Transverse colon (tissue), 4 donors: ENCODE data around the gene CDPF1. TPM values are rescaled to one million over a fixed set of nuclear protein-coding genes. Genes with fewer than 3 reads are reported as not detected.

Experiments
- DNase-seq: peaks from one replicate; pipeline ENCODE4 v3.0.0-alpha.2; 2019
- H3K27ac ChIP-seq, 4 donors: fragments of 200-600 bp; sonication (generic); 2 replicates each; pipeline ENCODE4 v1.5.1; 2016 to 2018; ENCODE audit warnings: inconsistent platforms in 4 of 4
- H3K27me3 ChIP-seq: fragments of 200-600 bp; sonication (generic); 2 replicates; pipeline ENCODE4 v1.5.1; 2017; ENCODE audit warnings: inconsistent platforms
- H3K36me3 ChIP-seq, 4 donors: fragments of 200-600 bp; sonication (generic); 2 replicates each; pipeline ENCODE4 v1.5.1; 2017 to 2019; ENCODE audit warnings: inconsistent platforms in 4 of 4
- H3K4me1 ChIP-seq, 4 donors: fragments of 200-600 bp; sonication (generic); 2 replicates each; pipeline ENCODE4 v1.5.1; 2017 to 2020; ENCODE audit warnings: inconsistent platforms in 4 of 4
- H3K4me3 ChIP-seq, 4 donors: fragments of 200-600 bp; sonication (generic); 1 replicate in 1 of 4; 2 replicates in 3 of 4; pipeline versions ENCODE4 v1.5.1 to v1.6.1; 2017 to 2019; ENCODE audit warnings: inconsistent platforms in 4 of 4
- H3K9me3 ChIP-seq, 2 donors: fragments of 200-600 bp; sonication (generic); 2 replicates each; pipeline ENCODE4 v1.5.1; 2017 to 2019; ENCODE audit warnings: inconsistent platforms in 2 of 2
- CTCF ChIP-seq, 5 experiments: fragments of 200-600 bp in 3 of 5; fragments of 450-650 bp in 2 of 5; sonication (generic) in 3 of 5; IDR thresholded peaks; 1 replicate in 2 of 5; 2 replicates in 3 of 5; pipeline ENCODE4 v1.5.1; 2016 to 2017; ENCODE audit warnings: antibody characterized with exemption in 5 of 5, inconsistent platforms in 3 of 5, mild to moderate bottlenecking in 2 of 5, moderate library complexity in 1 of 5
- EP300 ChIP-seq: sonication (generic); formaldehyde crosslinking; IDR thresholded peaks from one replicate; pipeline ENCODE4 v1.6.1; 2017; ENCODE audit warnings: antibody characterized with exemption, low read depth
- POLR2A ChIP-seq: fragments of 450-650 bp; IDR thresholded peaks from one replicate; pipeline ENCODE4 v1.6.1; 2016; ENCODE audit warnings: antibody characterized with exemption, mild to moderate bottlenecking, moderate library complexity
- POLR2AphosphoS5 ChIP-seq, 3 donors: sonication (generic); formaldehyde crosslinking; IDR thresholded peaks; one replicate each; pipeline ENCODE4 v1.6.1; 2016; ENCODE audit warnings: antibody characterized with exemption in 3 of 3
- WGBS, 2 donors: methylation state at CpG; one replicate each; pipeline ENCODE4 v1.1.5; 2018; ENCODE audit warnings: low coverage in 1 of 2; 5-methylcytosine and 5-hydroxymethylcytosine counted together
- in situ Hi-C, 4 donors: fragments of 200-750 bp; cut with MboI; loops; one replicate each; pipeline versions ENCODE4 v1.15.0 to v1.15.1; 2017; ENCODE audit warnings: low sequenced_read_pairs in 3 of 4, low pct_ligation_motif_present in 1 of 4, low pct_unique_long_range_greater_than_20kb in 1 of 4
- intact Hi-C: fragments of 100-400 bp; cut with DNase I; formaldehyde crosslinking; loops from one replicate; pipeline ENCODE4 v1.15.1; 2023; ENCODE audit warnings: low total_unique reads
- total RNA-seq, 4 donors: library from RNA; depleted of rRNA; stranded (reverse); fragments of >200 nt; gene quantifications; one replicate each; pipeline ENCODE4 v1.1.0, GENCODE V29; 2016

CDPF1 gene
- total RNA-seq, 4 donors from 2014 or later = 8.2 to 11.9 (median 9.0) TPM; not detected in 1

- DNase-seq = no peak
- TF ChIP-seq POLR2A = no peak
- Histone ChIP-seq H3K4me1 (no peaks in the 10 kb centered on the region), H3K9me3 (no peaks in the 10 kb centered on the region), H3K36me3 (peaks cover 0 to 11% (median 0%) of the 10 kb centered on the region in 4 donors), H3K27ac (no peak overlapping the region), H3K27me3 (no peaks in the 10 kb centered on the region), H3K4me3 (no peak overlapping the region)
- WGBS, 2 donors = 95 to 97% methylated on average over 7 of the region's 7 CpGs
- in situ Hi-C loops = no loop called here
- intact Hi-C loops = no loop called here
Observed at GRCh38 chr22:46226577-46226976, 23.5 kb downstream of the CDPF1 start.

DNA sequence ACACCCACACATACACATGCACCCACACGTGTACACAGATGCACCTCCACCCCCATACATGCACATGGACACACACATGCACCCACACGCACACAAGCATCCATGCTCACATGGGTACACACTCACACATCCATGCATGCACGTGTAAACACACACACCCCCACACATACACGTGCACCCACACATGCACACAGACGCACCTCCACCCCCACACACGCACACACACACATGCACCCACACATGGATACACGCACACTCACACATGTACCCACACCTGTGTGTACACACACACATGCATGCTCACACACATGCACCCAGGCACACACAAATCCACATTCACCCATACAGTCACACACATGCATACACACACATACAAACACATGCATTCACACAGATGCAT, 24.5 kb downstream of the CDPF1 start:
- intact Hi-C loops = no loop called here
- TF ChIP-seq POLR2AphosphoS5 (IDR thresholded peaks at IDR 0.05) (no peak), EP300 (no peak), CTCF (IDR thresholded peaks at IDR 0.05) (no peak), POLR2A (no peak)

GRCh38 chr22:46224898-46225290, 25.2 kb downstream of the CDPF1 start:
- no peak for DNase-seq
- TF ChIP-seq CTCF (IDR thresholded peaks at IDR 0.05) = no peak
- TF ChIP-seq POLR2A = no peak
- no peak for TF ChIP-seq POLR2AphosphoS5 (IDR thresholded peaks at IDR 0.05)
- TF ChIP-seq EP300 = no peak
- no peaks in the 10 kb centered on the region for H3K9me3 ChIP-seq
- no peaks in the 10 kb centered on the region for H3K27me3 ChIP-seq
- peaks cover 0 to 28% (median 8%) of the 10 kb centered on the region in 4 donors for H3K36me3 ChIP-seq
- 85% methylated on average over 10 of the region's 10 CpGs; no CpG with 5 or more reads in 1 of the 2 donors for WGBS, 2 donors
- intact Hi-C loops = no loop called here
- in situ Hi-C loops = no loop called here
- H3K4me3 ChIP-seq = no peak overlapping the region
- H3K4me1 ChIP-seq = no peaks in the 10 kb centered on the region
- H3K27ac ChIP-seq = no peak overlapping the region

More for the DNA sequence above, 24.5 kb downstream of the CDPF1 start:
- Histone ChIP-seq H3K27me3 (no peaks in the 10 kb centered on the region), H3K9me3 (no peaks in the 10 kb centered on the region), H3K36me3 (peaks cover 0 to 21% (median 5%) of the 10 kb centered on the region in 4 donors), H3K4me3 (no peak overlapping the region), H3K27ac (no peak overlapping the region), H3K4me1 (no peaks in the 10 kb centered on the region)
- in situ Hi-C loops = no loop called here
- WGBS, 2 donors = 92 to 100% methylated on average over 1 to 7 of the region's 7 CpGs
- no peak for DNase-seq

DNA sequence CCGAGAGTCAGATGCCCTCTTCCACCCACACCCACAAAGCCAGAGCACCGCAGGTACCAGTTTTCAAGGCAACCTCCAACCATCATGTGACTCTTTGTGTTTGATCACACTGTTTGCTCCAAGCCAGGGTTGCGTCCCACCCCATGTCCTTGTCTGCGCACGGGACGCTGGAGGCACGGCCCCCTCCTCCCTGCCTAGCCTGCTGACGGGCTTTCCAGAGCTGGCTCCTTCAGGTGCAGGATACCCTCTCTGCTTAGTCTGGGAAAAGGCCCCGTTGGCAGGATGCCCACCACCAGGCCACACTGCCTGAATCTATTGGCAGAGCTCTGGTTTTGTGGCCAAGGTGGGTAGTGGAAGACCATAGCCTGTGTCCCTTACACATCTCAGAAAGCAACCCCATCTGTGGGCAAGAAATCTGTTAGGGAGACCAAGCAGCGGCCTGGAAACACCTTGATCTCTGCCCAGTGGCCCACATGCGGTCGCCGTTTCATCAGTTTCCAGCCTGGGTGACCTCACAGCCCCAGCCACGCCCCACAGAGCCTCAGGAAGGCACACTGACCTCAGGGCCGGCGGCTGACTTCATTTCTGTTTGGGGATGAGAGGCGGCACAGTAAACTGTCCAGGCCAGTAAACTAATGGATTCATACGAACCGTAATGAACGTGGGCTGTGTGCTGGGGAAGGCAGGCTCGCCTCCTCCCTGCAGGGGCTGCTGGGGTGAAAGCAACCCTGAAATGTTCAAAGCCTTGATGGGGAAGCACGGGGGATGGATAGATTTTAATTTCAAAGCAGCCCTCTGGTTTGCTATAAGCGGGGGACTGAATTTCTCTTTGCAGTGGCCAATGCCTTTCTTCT, 25.8 kb downstream of the CDPF1 start:
- Histone ChIP-seq H3K9me3 (no peaks in the 10 kb centered on the region), H3K4me1 (no peaks in the 10 kb centered on the region), H3K4me3 (no peak overlapping the region), H3K27me3 (no peaks in the 10 kb centered on the region), H3K36me3 (peaks cover 0 to 32% (median 11%) of the 10 kb centered on the region in 4 donors), H3K27ac (no peak overlapping the region)
- in situ Hi-C loops = no loop called here
- intact Hi-C loops = no loop called here
- no peak for TF ChIP-seq POLR2A
- no peak for TF ChIP-seq EP300
- no peak for TF ChIP-seq CTCF (IDR thresholded peaks at IDR 0.05)
- no peak for TF ChIP-seq POLR2AphosphoS5 (IDR thresholded peaks at IDR 0.05)
- DNase-seq = no peak
- WGBS, 2 donors = 91% methylated on average over 23 of the region's 23 CpGs; no CpG with 5 or more reads in 1 of the 2 donors
